IMR-90 (cell line): ENCODE measurements around the gene MYCBP2. TPM values are rescaled to one million over a fixed set of nuclear protein-coding genes. Genes with fewer than 3 reads are reported as not detected.
A peak's percentile ranks its signal among the peaks of the same experiment; 100 is the strongest.

Source experiments
- ATAC-seq: fragments of 200-7000 bp; cut with Tn5 transposase; 2 replicates; pipeline ENCODE4 v1.9.1; 2020; ENCODE audit warnings: low read depth, mild to moderate bottlenecking, moderate library complexity
- BruUV-seq: library from RNA; stranded (reverse); fragments of 400-500 nt; replicated peaks from 2 replicates; lab custom pipeline; 2021; lab: Mats Ljungman, UMichigan
- CTCF ChIA-PET: fragments of 300-600 bp; formaldehyde crosslinking; extraction: SDS; loops from one replicate; lab custom pipeline; 2021; ENCODE audit warnings: antibody characterized with exemption; lab: Yijun Ruan, JAX
- POLR2A ChIA-PET: fragments of 300-600 bp; sonication (Branson Sonifier 250); formaldehyde crosslinking; loops from one replicate; lab custom pipeline; 2022; ENCODE audit warnings: antibody characterized with exemption; ENCODE audit not compliant: unreplicated experiment; lab: Charles Lee
- DNase-seq: peaks from one replicate; pipeline ENCODE4 v3.0.0; 2013
- H2AFZ ChIP-seq: replicated peaks from 2 replicates; pipeline ENCODE3; 2013; ENCODE audit warnings: low read length, mild to moderate bottlenecking; ENCODE audit not compliant: poor library complexity
- H2AK5ac ChIP-seq: 2 replicates; pipeline ENCODE4 v1.6.1; 2013; ENCODE audit warnings: low read depth, low read length, inconsistent platforms
- H2AK9ac ChIP-seq: replicated peaks from 2 replicates; pipeline ENCODE3; 2013; ENCODE audit warnings: mild to moderate bottlenecking, low read depth, low read length, moderate library complexity; ENCODE audit not compliant: poor library complexity
- H2BK120ac ChIP-seq: 2 replicates; pipeline ENCODE4 v1.6.1; 2013; ENCODE audit warnings: low read depth, low read length, inconsistent platforms
- H2BK15ac ChIP-seq: 3 replicates; pipeline ENCODE4 v1.6.1; 2013; ENCODE audit warnings: low read depth, low read length, inconsistent platforms
- H2BK20ac ChIP-seq: 2 replicates; pipeline ENCODE4 v1.6.1; 2013; ENCODE audit warnings: low read depth, mild to moderate bottlenecking, inconsistent platforms, low read length, moderate library complexity
- H2BK5ac ChIP-seq: 2 replicates; pipeline ENCODE4 v1.6.1; 2013; ENCODE audit warnings: mild to moderate bottlenecking, low read depth, low read length, inconsistent platforms; ENCODE audit not compliant: poor library complexity, severe bottlenecking
- H3K14ac ChIP-seq: replicated peaks from 2 replicates; pipeline ENCODE4 v1.6.1; 2013; ENCODE audit warnings: low read depth, low read length, inconsistent platforms
- H3K18ac ChIP-seq: 2 replicates; pipeline ENCODE4 v1.6.1; 2013; ENCODE audit warnings: low read depth, low read length, control low read depth
- H3K23ac ChIP-seq: 2 replicates; pipeline ENCODE4 v1.6.1; 2013; ENCODE audit warnings: low read depth, low read length, inconsistent platforms
- H3K27ac ChIP-seq: 2 replicates; pipeline ENCODE4 v1.5.1; 2013; ENCODE audit warnings: mild to moderate bottlenecking, control low read depth, low read length; ENCODE audit not compliant: insufficient read depth
- H3K27me3 ChIP-seq: 2 replicates; pipeline ENCODE4 v1.6.1; 2013; ENCODE audit warnings: low read length; ENCODE audit not compliant: control insufficient read depth, insufficient read depth
- H3K36me3 ChIP-seq: 2 replicates; pipeline ENCODE4 v1.6.1; 2013; ENCODE audit warnings: low read length, mixed read lengths; ENCODE audit not compliant: control insufficient read depth, insufficient read depth
- H3K4ac ChIP-seq: 2 replicates; pipeline ENCODE4 v1.6.1; 2013; ENCODE audit warnings: low read depth, low read length, inconsistent platforms
- H3K4me1 ChIP-seq: 2 replicates; pipeline ENCODE4 v1.6.1; 2013; ENCODE audit warnings: low read length, mixed read lengths; ENCODE audit not compliant: control insufficient read depth, insufficient read depth
- H3K4me2 ChIP-seq: 2 replicates; pipeline ENCODE4 v1.6.1; 2013; ENCODE audit warnings: low read depth, mild to moderate bottlenecking, control low read depth, low read length, moderate library complexity
- H3K4me3 ChIP-seq: 2 replicates; pipeline ENCODE4 v1.5.1; 2013; ENCODE audit warnings: low read depth, mild to moderate bottlenecking, control low read depth, low read length, moderate library complexity; ENCODE audit not compliant: insufficient read depth
- H3K56ac ChIP-seq: 2 replicates; pipeline ENCODE4 v1.6.1; 2013; ENCODE audit warnings: low read length, inconsistent platforms; ENCODE audit not compliant: insufficient read depth; ENCODE audit errors: extremely low read depth
- H3K79me1 ChIP-seq, 2 experiments: 2 replicates each; pipeline ENCODE4 v1.6.1; 2013; ENCODE audit warnings: low read length in 2 of 2, inconsistent platforms in 1 of 2, low read depth in 1 of 2
- H3K9ac ChIP-seq: 2 replicates; pipeline ENCODE4 v1.6.1; 2013; ENCODE audit warnings: low read depth, low read length, control low read depth
- H3K9me1 ChIP-seq: 2 replicates; pipeline ENCODE4 v1.6.1; 2013; ENCODE audit warnings: low read length, inconsistent platforms; ENCODE audit not compliant: insufficient read depth
- H3K9me3 ChIP-seq: 2 replicates; pipeline ENCODE4 v1.6.1; 2013; ENCODE audit warnings: low read length; ENCODE audit not compliant: control insufficient read depth, insufficient read depth
- H4K20me1 ChIP-seq: 2 replicates; pipeline ENCODE4 v1.6.1; 2013; ENCODE audit warnings: low read length, inconsistent platforms; ENCODE audit not compliant: insufficient read depth
- H4K5ac ChIP-seq: 2 replicates; pipeline ENCODE4 v1.6.1; 2013; ENCODE audit warnings: mild to moderate bottlenecking, low read depth, low read length, control low read depth
- H4K8ac ChIP-seq, 2 experiments: 2 replicates each; pipeline ENCODE4 v1.6.1; 2013; ENCODE audit warnings: low read depth in 2 of 2, low read length in 2 of 2, control low read depth in 1 of 2, inconsistent platforms in 1 of 2
- H4K91ac ChIP-seq: 2 replicates; pipeline ENCODE4 v1.6.1; 2013; ENCODE audit warnings: low read depth, low read length, inconsistent platforms; ENCODE audit not compliant: insufficient read depth
- BHLHE40 ChIP-seq: fragments of 150-350 bp; IDR thresholded peaks from 2 replicates; pipeline ENCODE4 v1.6.1; 2016; ENCODE audit warnings: mild to moderate bottlenecking, low read depth, low read length
- CEBPB ChIP-seq: IDR thresholded peaks from 2 replicates; pipeline ENCODE4 v1.6.1; 2012; ENCODE audit warnings: low read depth, low read length, improper control_type of control experiment
- CHD1 ChIP-seq: IDR thresholded peaks from 2 replicates; pipeline ENCODE4 v1.6.1; 2012; ENCODE audit warnings: low read depth, low read length, improper control_type of control experiment
- FOS ChIP-seq: fragments of 150-350 bp; IDR thresholded peaks from 2 replicates; pipeline ENCODE4 v1.6.1; 2016; ENCODE audit warnings: low read depth, low read length
- MAZ ChIP-seq: IDR thresholded peaks from 2 replicates; pipeline ENCODE4 v1.6.1; 2012; ENCODE audit warnings: low read depth, mild to moderate bottlenecking, low read length, improper control_type of control experiment, moderate library complexity, borderline replicate concordance
- MXI1 ChIP-seq: IDR thresholded peaks from 2 replicates; pipeline ENCODE4 v1.6.1; 2012; ENCODE audit warnings: low read depth, mild to moderate bottlenecking, low read length, moderate library complexity, borderline replicate concordance
- NFE2L2 ChIP-seq: fragments of 150-350 bp; IDR thresholded peaks from 2 replicates; pipeline ENCODE4 v1.6.1; 2016; ENCODE audit warnings: low read depth, mild to moderate bottlenecking, low read length
- POLR2A ChIP-seq: IDR thresholded peaks from 2 replicates; pipeline ENCODE4 v1.6.1; 2012; ENCODE audit warnings: mild to moderate bottlenecking, low read depth, low read length
- RAD21 ChIP-seq: IDR thresholded peaks from 2 replicates; pipeline ENCODE4 v1.6.1; 2012; ENCODE audit warnings: low read length, improper control_type of control experiment
- RCOR1 ChIP-seq: IDR thresholded peaks from 2 replicates; pipeline ENCODE4 v1.6.1; 2012; ENCODE audit warnings: mild to moderate bottlenecking, low read length, improper control_type of control experiment; ENCODE audit not compliant: insufficient replicate concordance
- RFX5 ChIP-seq: IDR thresholded peaks from 2 replicates; pipeline ENCODE4 v1.8.0; 2012; ENCODE audit warnings: low read depth, mild to moderate bottlenecking, low read length, moderate library complexity
- SMC3 ChIP-seq: fragments of 150-350 bp; IDR thresholded peaks from 2 replicates; pipeline ENCODE4 v1.6.1; 2016; ENCODE audit warnings: low read depth, mild to moderate bottlenecking, antibody characterized with exemption, low read length, moderate library complexity
- WGBS, 2 experiments: methylation state at CpG; one replicate each; pipeline versions ENCODE4 v1.1.5 to v1.1.7; 2013; ENCODE audit warnings: missing lambda C conversion rate in 2 of 2; ENCODE audit not compliant: insufficient read length in 1 of 2; ENCODE audit errors: extremely low coverage in 2 of 2; 5-methylcytosine and 5-hydroxymethylcytosine counted together
- dilution Hi-C: fragments of 300-500 bp; cut with HindIII; formaldehyde crosslinking; loops from one replicate; pipeline ENCODE4 v1.14.3; 2018; ENCODE audit warnings: low sequenced_read_pairs; ENCODE audit not compliant: unreplicated experiment
- in situ Hi-C: fragments of 300-500 bp; cut with MboI; formaldehyde crosslinking; loops from 3 replicates; pipeline ENCODE4 v1.14.3; 2019; ENCODE audit warnings: low sequenced_read_pairs, inconsistent platforms, mixed read lengths
- intact Hi-C: fragments of 100-400 bp; cut with micrococcal nuclease; formaldehyde crosslinking; loops from 2 replicates; pipeline ENCODE4 v1.10.0; 2022
- polyA plus RNA-seq, 3 experiments: library from polyadenylated mRNA; depleted of rRNA; stranded (reverse); fragments of >200 nt; gene quantifications; 2 replicates each; pipeline ENCODE4 v1.2.3, GENCODE V29; 2012; ENCODE audit warnings: low replicate concordance in 1 of 3
- total RNA-seq: library from RNA; depleted of rRNA; stranded (reverse); fragments of >200 nt; gene quantifications from 2 replicates; pipeline ENCODE4 v1.2.3, GENCODE V29; 2012
- TF ChIP-seq, protein P1 (sequence below): conservative IDR thresholded peaks from 2 replicates; pipeline ENCODE4 v1.5.1; 2012; ENCODE audit warnings: mild to moderate bottlenecking, low read depth, low read length, improper control_type of control experiment
- TF ChIP-seq, protein P2 (sequence below): fragments of 150-350 bp; IDR thresholded peaks from 2 replicates; pipeline ENCODE4 v1.6.1; 2017; ENCODE audit warnings: mild to moderate bottlenecking, antibody characterized with exemption, low read length, low read depth
- TF ChIP-seq, protein P3 (sequence below): fragments of 150-350 bp; IDR thresholded peaks from 2 replicates; pipeline ENCODE4 v1.6.1; 2016; ENCODE audit warnings: low read depth, mild to moderate bottlenecking, low read length, moderate library complexity, borderline replicate concordance

MYCBP2 gene
- total and polyA plus RNA-seq, 2 of the 4 experiments (the other 2 are of a cell fraction) = 20.1 to 43.2 TPM

DNA sequence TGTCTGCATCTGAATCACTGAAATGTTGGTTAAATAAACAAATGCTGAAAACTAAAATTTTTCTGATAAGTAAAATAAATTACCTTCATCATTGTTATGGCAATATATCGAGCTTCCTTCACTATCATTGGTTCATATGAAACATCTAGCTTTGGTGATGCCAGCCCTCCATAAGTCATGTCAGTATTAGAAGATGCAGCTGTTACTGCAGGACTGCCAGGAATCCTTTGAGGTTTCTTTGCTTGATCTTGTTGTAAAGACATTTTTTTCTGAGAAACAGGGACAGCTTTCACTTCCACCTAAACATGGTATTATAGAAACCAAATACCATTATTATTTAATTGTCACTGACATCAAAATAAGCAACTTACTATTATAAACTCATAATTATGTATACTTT, 176.2 kb downstream of the MYCBP2 start:
- in situ Hi-C loops = no loop called here
- H3K36me3 ChIP-seq = peaks cover 2% of the 10 kb centered on the region; the same call in 1 of the 2 replicates

More for the DNA sequence above, 176.2 kb downstream of the MYCBP2 start:
- no peak overlapping the region for H2BK120ac ChIP-seq
- H3K9ac ChIP-seq = no peak overlapping the region
- no peaks in the 10 kb centered on the region for H3K9me1 ChIP-seq
- no peak overlapping the region for H3K56ac ChIP-seq
- no peak overlapping the region for H3K18ac ChIP-seq
- no peak overlapping the region for H4K91ac ChIP-seq
- H4K8ac ChIP-seq = no peak overlapping the region
- no peak overlapping the region for H2BK15ac ChIP-seq
- H3K4me3 ChIP-seq = no peak overlapping the region
- H2AK5ac ChIP-seq = no peak overlapping the region
- no peaks in the 10 kb centered on the region for H4K20me1 ChIP-seq
- H3K4ac ChIP-seq = no peak overlapping the region
- no peak overlapping the region for H3K14ac ChIP-seq
- BruUV-seq = no TSS peak
- POLR2A ChIA-PET = no interaction called here
- H3K23ac ChIP-seq = no peak overlapping the region
- dilution Hi-C loops = no loop called here
- DNase-seq (peak; percentile 41), ATAC-seq (0 out of 2 replicates have a peak, but pooled peaks have one; percentile 27)
- no peaks in the 10 kb centered on the region; a peak in 2 of 4 replicates for H3K79me1 ChIP-seq
- no peaks in the 10 kb centered on the region for H3K4me1 ChIP-seq
- TF ChIP-seq MXI1 = no peak
- TF ChIP-seq RAD21 = no peak
- no peak for TF ChIP-seq NFE2L2
- no peak for TF ChIP-seq RFX5
- no peak for TF ChIP-seq SMC3
- no peak for TF ChIP-seq FOS
- TF ChIP-seq CEBPB = no peak
- no peak for TF ChIP-seq MAZ
- no peak for TF ChIP-seq CHD1
- no peak for TF ChIP-seq BHLHE40
- TF ChIP-seq, protein P1, sequence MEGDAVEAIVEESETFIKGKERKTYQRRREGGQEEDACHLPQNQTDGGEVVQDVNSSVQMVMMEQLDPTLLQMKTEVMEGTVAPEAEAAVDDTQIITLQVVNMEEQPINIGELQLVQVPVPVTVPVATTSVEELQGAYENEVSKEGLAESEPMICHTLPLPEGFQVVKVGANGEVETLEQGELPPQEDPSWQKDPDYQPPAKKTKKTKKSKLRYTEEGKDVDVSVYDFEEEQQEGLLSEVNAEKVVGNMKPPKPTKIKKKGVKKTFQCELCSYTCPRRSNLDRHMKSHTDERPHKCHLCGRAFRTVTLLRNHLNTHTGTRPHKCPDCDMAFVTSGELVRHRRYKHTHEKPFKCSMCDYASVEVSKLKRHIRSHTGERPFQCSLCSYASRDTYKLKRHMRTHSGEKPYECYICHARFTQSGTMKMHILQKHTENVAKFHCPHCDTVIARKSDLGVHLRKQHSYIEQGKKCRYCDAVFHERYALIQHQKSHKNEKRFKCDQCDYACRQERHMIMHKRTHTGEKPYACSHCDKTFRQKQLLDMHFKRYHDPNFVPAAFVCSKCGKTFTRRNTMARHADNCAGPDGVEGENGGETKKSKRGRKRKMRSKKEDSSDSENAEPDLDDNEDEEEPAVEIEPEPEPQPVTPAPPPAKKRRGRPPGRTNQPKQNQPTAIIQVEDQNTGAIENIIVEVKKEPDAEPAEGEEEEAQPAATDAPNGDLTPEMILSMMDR = no peak
- TF ChIP-seq RCOR1 = no peak
- TF ChIP-seq, protein P2, sequence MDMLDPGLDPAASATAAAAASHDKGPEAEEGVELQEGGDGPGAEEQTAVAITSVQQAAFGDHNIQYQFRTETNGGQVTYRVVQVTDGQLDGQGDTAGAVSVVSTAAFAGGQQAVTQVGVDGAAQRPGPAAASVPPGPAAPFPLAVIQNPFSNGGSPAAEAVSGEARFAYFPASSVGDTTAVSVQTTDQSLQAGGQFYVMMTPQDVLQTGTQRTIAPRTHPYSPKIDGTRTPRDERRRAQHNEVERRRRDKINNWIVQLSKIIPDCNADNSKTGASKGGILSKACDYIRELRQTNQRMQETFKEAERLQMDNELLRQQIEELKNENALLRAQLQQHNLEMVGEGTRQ = no peak
- TF ChIP-seq, protein P3, sequence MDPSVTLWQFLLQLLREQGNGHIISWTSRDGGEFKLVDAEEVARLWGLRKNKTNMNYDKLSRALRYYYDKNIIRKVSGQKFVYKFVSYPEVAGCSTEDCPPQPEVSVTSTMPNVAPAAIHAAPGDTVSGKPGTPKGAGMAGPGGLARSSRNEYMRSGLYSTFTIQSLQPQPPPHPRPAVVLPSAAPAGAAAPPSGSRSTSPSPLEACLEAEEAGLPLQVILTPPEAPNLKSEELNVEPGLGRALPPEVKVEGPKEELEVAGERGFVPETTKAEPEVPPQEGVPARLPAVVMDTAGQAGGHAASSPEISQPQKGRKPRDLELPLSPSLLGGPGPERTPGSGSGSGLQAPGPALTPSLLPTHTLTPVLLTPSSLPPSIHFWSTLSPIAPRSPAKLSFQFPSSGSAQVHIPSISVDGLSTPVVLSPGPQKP = no peak
- TF ChIP-seq POLR2A = no peak
- H2BK20ac ChIP-seq = no peak overlapping the region
- intact Hi-C loops = no loop called here
- H3K27ac ChIP-seq = no peak overlapping the region
- no peak overlapping the region for H2AFZ ChIP-seq
- H3K9me3 ChIP-seq = no peaks in the 10 kb centered on the region
- H3K4me2 ChIP-seq = no peak overlapping the region
- H2AK9ac ChIP-seq = no peak overlapping the region
- CTCF ChIA-PET = no interaction called here
- no peak overlapping the region for H2BK5ac ChIP-seq
- no peak overlapping the region for H4K5ac ChIP-seq
- H3K27me3 ChIP-seq = no peaks in the 10 kb centered on the region
- no CpG with 5 or more reads among the region's 1 CpG for WGBS, 2 experiments
